GM18873 (cell line): ENCODE data around the gene FAM171A1.
"Not testable (repeated sequence)": the region's sequence is repeated elsewhere in the genome, so short reads cannot be mapped to it uniquely, and the experiment has no call there.

Experiments
- ATAC-seq: cut with Tn5 transposase; IDR thresholded peaks from one replicate; pipeline ENCODE4 v1.9.1; 2021; ENCODE audit warnings: mild to moderate bottlenecking, moderate library complexity, moderate number of reproducible peaks; ENCODE audit not compliant: unreplicated experiment, low FRiP score

FAM171A1 gene

DNA sequence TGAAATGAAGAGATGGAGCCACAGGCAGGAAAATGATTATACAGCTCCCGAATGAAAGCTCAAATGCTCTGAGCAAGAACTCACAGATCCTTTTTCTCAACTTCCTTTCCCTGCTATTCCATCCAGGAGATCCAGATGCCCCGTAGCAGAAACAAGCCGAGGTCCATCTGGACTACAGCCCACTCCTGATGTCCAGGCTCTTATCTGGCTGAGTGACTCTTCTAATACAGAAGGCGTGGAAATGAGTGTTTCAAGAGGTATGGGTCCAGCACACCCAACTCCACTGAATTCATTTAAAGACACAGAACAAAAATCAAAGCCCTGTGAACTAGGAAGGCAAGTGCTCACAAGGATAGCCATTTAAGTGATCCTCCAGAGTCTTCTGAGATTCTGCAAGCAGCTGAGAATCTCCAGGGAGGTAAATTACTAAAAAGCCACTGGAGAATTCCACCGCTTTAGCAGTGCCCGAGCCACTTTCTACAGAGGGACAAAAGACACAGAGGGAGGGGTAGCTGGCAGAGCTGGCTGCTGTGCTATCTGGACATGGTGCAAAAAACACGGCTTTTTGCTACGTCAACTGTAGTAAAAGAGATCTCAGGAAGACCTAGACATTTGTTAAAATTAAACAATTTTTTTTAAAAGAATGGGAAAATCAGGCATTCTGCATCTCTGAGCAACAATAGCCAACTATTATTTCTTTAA lies 24.5 kb downstream of the FAM171A1 start:
- ATAC-seq = no peak

- ATAC-seq = no peak
These were observed 25.6 kb downstream of the FAM171A1 start for GRCh38 chr10:15345450-15345849.

GRCh38 chr10:15344876-15345285 lies 26.2 kb downstream of the FAM171A1 start:
- no peak for ATAC-seq

DNA sequence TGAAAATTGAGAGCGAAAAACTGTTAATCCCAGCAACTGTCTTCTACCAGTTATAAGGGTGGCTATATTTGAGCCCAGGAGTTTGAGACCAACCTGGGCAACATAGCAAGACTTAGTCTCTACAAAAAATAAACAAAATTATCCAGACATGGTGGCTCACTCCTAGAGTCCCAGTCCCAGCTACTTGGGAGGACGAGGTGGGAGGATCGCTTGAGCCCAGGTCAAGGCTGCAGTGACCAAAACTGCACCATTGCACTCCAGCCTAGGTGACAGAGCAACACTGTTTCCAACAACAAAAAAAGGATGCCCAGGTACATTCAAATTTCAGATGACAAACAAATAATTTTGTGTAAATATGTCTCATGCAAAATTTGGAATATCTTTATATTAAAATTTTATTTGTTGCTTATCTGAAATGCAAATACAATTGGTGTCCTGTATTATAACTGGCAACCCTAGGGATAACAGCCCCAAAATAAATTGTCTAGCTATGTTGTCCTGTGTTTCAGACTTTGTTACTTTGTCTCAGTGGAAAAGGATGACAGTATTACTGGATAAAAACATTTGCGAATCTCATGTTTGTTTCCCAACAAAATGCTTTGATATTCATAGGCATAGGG lies 26.7 kb downstream of the FAM171A1 start:
- ATAC-seq = no peak

GRCh38 chr10:15342970-15343369 lies 28.1 kb downstream of the FAM171A1 start:
- ATAC-seq = no peak

DNA sequence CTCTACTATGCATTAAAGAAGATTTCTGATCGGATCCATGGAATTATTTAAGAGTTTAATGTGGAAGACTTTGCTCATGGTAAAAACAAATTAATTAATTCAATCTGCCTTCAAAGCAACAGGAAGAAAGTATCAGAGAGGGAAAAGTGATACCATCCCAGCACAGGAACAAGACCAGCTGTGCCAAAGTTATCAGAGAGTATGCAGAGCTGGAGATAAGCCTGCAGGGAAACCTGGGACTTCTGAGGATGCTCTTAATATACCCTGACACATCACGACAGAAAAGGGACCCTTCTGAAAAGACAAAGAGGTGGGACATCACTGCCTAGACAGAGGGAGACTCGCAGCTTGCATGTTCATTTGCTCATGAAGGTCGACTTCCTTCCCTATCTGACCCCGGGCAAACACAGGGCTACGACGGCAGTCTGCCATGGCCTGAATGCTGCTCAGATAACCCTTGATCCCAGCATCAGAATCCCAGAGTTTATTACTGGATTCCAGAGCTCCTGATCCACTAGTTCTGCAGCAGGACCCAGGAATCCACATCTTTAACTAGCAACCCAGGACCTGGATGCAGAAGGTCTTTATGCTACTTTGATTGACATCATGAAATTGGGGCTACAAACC lies 29.5 kb downstream of the FAM171A1 start:
- no peak for ATAC-seq

DNA sequence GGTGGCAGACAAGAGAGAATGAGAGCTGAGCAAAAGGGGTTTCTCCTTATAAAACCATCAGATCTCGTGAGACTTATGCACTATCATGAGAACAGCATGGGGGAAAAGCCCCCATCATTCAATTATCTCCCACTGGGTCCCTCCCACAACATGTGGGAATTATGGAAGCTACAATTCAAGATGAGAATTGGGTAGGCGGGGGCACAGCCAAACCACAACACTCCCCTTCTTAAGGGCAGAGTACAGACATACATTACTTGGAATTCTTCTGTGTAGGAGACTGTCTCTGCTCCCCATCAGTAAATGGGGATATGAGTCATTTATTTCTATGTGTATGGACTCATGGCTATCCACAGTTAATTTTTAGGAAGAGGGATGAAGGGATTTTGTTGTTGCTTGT lies 31.2 kb downstream of the FAM171A1 start:
- no peak for ATAC-seq

GRCh38 chr10:15337441-15337923 lies 33.6 kb downstream of the FAM171A1 start:
- ATAC-seq = not testable (repeated sequence)

- ATAC-seq = no peak
These were observed 34.9 kb downstream of the FAM171A1 start for GRCh38 chr10:15336211-15336610.

DNA sequence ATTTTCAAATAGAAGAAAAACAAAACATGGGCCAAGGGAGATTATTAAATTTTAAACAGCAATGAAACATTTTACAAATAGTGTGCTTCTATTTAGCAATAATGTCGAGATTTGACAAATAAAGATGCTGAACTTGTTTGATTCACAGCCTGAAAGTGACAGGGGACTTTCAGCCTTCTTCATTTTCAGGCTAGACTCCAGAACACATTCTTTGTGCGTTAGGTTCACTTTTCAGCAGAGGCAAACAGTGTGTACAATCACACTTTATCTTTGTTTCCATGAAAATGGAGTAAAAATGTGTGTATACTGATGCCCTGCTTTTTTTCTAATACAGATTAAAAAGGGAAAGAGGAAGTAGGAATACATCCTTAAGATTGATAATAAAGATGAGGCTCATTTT lies 35.6 kb downstream of the FAM171A1 start:
- no peak for ATAC-seq

DNA sequence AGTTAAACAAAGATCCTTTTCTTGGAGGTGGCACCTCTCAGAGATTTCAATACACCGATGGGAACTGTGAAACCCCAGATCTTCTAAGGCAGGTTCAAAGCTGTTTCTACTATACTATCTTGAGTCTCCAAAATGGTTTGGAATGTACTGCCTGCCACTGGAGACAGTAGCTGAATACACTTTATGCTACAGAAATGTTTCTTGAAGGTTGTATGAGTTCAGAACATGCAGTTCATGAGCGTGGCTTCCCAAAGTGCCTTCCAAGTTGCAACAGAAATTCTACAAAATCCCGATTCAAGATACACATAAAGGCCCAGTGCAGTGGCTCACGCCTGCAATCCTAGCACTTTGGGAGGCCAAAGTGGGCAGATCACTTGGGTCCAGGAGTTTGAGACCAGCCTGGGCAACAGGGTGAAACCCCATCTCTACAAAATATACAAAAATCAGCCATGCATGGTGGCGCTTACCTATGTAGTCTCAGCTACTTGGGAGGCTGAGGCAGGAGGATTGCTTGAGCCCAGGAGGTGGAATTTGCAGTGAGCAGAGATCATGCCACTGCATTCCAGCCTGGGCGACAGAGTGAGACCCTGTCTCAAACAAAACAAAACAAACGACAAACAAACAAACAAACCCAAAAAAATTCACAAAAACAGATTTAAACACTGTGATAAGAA lies 36.3 kb downstream of the FAM171A1 start:
- ATAC-seq = no peak

- ATAC-seq = no peak
These were observed 37.0 kb downstream of the FAM171A1 start for GRCh38 chr10:15333909-15334649.

DNA sequence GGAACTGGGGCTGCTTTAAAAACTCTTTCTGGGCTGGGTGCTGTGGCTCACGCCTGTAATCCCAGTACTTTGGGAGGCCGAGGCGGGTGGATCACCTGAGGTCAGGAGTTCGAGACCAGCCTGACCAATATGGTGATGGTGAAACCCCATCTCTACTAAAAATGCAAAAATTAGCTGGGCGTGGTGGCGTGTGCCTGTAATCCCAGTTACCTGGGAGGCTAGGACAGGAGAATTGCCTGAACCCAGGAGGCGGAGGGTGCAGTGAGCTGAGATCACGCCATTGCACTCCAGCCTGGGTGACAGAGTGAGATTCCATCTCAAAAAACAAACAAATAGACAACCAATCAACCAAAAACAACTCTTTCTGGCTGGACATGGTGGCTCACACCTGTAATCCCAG lies 37.9 kb downstream of the FAM171A1 start:
- not testable (repeated sequence) for ATAC-seq

GRCh38 chr10:15331461-15331860 lies 39.6 kb downstream of the FAM171A1 start:
- no peak for ATAC-seq

GRCh38 chr10:15329437-15329836 lies 41.7 kb downstream of the FAM171A1 start:
- no peak for ATAC-seq

- no peak for ATAC-seq
These were observed 45.2 kb downstream of the FAM171A1 start for GRCh38 chr10:15325944-15326284.

GRCh38 chr10:15325243-15325943 lies 45.7 kb downstream of the FAM171A1 start:
- no peak for ATAC-seq

DNA sequence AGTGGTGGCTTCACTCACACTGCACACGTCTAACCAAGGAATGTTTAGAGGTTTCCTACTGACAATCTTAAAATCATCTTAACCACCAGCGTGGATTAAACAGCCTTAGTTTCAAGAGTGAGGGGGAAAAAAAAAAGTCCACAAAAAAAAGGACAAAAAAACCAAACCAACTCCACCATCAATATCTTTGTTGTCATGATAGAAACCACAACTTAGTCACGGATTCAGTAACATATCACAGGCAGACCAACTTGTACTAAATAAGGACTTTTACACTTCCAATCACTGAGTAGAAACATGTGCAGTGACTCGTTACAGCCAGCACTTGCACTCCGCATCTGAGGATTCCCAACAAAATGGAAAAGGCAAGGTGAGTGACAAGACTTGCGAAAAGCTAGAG lies 46.5 kb downstream of the FAM171A1 start:
- ATAC-seq = no peak

DNA sequence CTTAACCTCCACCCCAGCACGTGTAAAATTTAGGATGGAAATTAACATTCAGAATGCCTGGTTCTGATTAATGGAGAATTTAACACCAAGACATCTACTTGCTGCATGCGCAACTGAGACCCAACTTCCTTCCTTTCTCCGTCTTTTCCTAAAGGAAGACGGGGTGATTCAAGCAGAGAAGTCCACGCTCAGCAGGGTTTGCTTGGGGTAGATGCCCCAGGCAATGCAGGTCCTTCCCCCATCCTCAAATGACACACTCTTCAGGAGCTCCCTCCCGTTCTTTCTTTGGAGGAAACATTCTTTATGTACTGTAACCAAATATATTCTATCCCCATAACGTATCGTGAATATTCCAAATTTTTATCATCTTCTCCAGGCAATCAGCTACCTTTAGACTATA lies 47.0 kb downstream of the FAM171A1 start:
- no peak for ATAC-seq

- no peak for ATAC-seq
These were observed 48.7 kb downstream of the FAM171A1 start for GRCh38 chr10:15322356-15322755.
